GM21515 (cell line): ENCODE data around the gene APOL2.
"Not testable (repeated sequence)": the region's sequence is repeated elsewhere in the genome, so short reads cannot be mapped to it uniquely, and the experiment has no call there.

Source experiments
- ATAC-seq: cut with Tn5 transposase; IDR thresholded peaks from one replicate; pipeline ENCODE4 v1.9.1; 2021; ENCODE audit not compliant: unreplicated experiment

Gene APOL2

GRCh38 chr22:36201025-36201424 lies 38.3 kb downstream of the APOL2 start:
- not testable (repeated sequence) for ATAC-seq

DNA sequence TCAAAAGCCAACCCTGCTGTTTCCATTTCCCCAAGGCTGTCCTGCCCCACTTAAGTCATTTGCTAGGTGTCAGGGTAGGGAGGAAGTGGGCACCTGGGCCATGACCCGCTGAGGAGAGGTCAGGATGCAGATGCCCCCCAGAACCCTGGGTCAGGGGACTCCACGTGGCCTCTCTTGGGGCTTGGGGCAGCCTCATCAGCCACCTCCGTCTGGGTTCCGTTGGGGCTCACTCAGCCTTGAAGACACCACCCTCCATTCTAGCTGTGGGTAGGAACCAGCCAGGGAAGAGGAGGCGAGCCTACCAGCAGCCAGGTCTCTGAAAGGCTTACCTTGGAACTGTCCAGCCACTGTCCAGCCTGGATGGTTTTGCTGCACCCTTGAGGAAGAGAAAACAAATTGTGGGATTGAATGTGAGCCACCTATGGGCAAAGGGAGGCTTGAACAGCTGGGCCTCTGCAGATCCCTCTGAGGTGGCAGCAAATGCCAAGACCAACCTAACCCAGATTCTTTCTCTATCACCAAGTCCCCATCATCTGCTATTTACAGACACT lies 40.3 kb downstream of the APOL2 start:
- no peak for ATAC-seq

DNA sequence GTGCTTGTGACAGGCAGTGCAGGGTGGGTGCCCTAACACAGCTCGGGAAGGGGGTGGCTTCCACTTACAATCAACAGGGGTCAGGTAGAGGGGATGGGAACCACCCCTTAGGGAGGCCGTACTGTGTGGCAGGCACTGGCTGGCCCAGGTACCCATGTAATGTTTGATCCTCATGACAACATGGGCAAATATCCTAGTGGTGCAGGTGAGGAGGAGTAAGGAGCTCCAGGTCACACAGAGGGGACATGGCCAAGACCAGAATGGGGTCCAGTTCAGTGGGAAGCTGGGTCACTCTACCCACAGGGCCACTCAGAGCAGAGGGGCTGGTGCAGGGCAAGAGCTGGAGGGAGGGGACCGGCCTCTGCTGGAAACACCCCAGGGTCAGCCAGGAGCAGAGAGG lies 40.8 kb downstream of the APOL2 start:
- ATAC-seq = no peak

GRCh38 chr22:36197514-36198146 lies 41.7 kb downstream of the APOL2 start:
- no peak for ATAC-seq

GRCh38 chr22:36197065-36197440 lies 42.3 kb downstream of the APOL2 start:
- ATAC-seq = no peak

- no peak for ATAC-seq
Observed at GRCh38 chr22:36196254-36197064, 42.9 kb downstream of the APOL2 start.

GRCh38 chr22:36194971-36195370 lies 44.4 kb downstream of the APOL2 start:
- no peak for ATAC-seq

- ATAC-seq = no peak
Observed at GRCh38 chr22:36194385-36194784, 44.9 kb downstream of the APOL2 start.

- no peak for ATAC-seq
Observed at GRCh38 chr22:36193577-36193976, 45.8 kb downstream of the APOL2 start.

- no peak for ATAC-seq
Observed at GRCh38 chr22:36193171-36193570, 46.2 kb downstream of the APOL2 start.

- ATAC-seq = no peak
Observed at GRCh38 chr22:36192542-36192941, 46.8 kb downstream of the APOL2 start.

DNA sequence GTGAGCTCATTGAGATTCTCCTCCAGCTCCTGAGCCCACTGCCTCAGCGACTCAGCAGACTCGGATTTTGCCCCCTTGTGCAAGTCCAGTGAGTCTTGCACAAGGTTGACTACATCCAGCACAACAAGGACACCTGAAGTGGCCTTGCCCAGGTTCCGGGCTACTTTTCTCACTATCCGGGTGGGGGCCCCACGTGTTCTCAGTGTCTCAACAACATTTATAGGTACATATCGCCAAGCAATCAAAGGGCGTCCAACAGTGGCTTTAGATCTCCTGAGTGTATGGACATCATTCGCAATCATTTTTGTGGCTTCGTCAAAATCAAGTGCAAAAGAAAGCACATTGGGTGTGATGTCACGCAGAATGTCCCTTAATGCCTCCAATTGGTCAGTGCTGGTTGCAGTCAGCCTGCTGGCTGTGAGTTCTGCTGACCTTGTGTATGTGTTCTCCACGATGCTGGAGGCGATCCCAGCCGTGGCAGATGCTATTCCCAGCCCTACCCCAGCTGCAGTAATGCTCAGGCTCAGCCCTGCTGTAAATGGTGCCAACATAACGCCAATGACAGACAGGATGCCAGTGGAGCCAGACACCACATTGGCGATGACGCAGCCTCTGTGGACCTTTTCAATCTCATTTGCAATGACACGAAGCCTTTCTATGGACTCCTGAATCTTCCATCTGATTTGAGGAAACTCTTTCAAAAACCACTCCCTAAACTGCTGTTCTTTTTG lies 48.1 kb downstream of the APOL2 start:
- no peak for ATAC-seq

- not testable (repeated sequence) for ATAC-seq
Observed at GRCh38 chr22:36187862-36188261, 51.5 kb downstream of the APOL2 start.

GRCh38 chr22:36185828-36186624 lies 53.3 kb downstream of the APOL2 start:
- no peak for ATAC-seq

- no peak for ATAC-seq
Observed at GRCh38 chr22:36184433-36185025, 54.8 kb downstream of the APOL2 start.

GRCh38 chr22:36183446-36183845 lies 55.9 kb downstream of the APOL2 start:
- ATAC-seq = no peak

- no peak for ATAC-seq
Observed at GRCh38 chr22:36182857-36183256, 56.5 kb downstream of the APOL2 start.

GRCh38 chr22:36182056-36182455 lies 57.3 kb downstream of the APOL2 start:
- no peak for ATAC-seq

- ATAC-seq = no peak
Observed at GRCh38 chr22:36180928-36181327, 58.4 kb downstream of the APOL2 start.
